Tibial nerve (tissue), 4 donors: ENCODE data around the gene KRTAP12-4. TPM values are rescaled to one million over a fixed set of nuclear protein-coding genes. Genes with fewer than 3 reads are reported as not detected.
"Not testable (repeated sequence)": the region's sequence is repeated elsewhere in the genome, so short reads cannot be mapped to it uniquely, and the experiment has no call there.

Source experiments
- DNase-seq, 2 donors: peaks; one replicate each; pipeline ENCODE4 v3.0.0-alpha.2; 2019; ENCODE audit warnings: low spot score in 2 of 2
- H3K27ac ChIP-seq, 4 donors: fragments of 200-600 bp; sonication (generic) in 3 of 4; one replicate each; pipeline ENCODE4 v1.5.1; 2017 to 2019; ENCODE audit warnings: mild to moderate bottlenecking in 1 of 4
- H3K27me3 ChIP-seq, 2 donors: fragments of 200-600 bp; sonication (generic) in 1 of 2; one replicate each; pipeline versions ENCODE4 v1.5.1 to v1.6.0; 2017 to 2019
- H3K36me3 ChIP-seq, 3 donors: fragments of 200-600 bp; sonication (generic); one replicate each; pipeline ENCODE4 v1.5.1; 2018 to 2019
- H3K4me1 ChIP-seq, 4 donors: fragments of 200-600 bp; sonication (generic) in 3 of 4; one replicate each; pipeline ENCODE4 v1.5.1; 2017 to 2019
- H3K4me3 ChIP-seq, 4 donors: fragments of 200-600 bp; sonication (generic) in 3 of 4; one replicate each; pipeline ENCODE4 v1.5.1; 2017 to 2019; ENCODE audit warnings: mild to moderate bottlenecking in 1 of 4, moderate library complexity in 1 of 4
- H3K9me3 ChIP-seq, 4 donors: fragments of 200-600 bp; sonication (generic) in 3 of 4; one replicate each; pipeline ENCODE4 v1.5.1; 2017 to 2019
- CTCF ChIP-seq, 5 experiments: fragments of 200-600 bp in 3 of 5; fragments of 450-650 bp in 2 of 5; sonication (generic) in 3 of 5; IDR thresholded peaks; one replicate each; pipeline ENCODE4 v1.5.1; 2016 to 2019; ENCODE audit warnings: antibody characterized with exemption in 5 of 5, mild to moderate bottlenecking in 3 of 5, moderate library complexity in 2 of 5
- EP300 ChIP-seq, 2 donors: sonication (generic); formaldehyde crosslinking; IDR thresholded peaks; one replicate each; pipeline ENCODE4 v1.6.1; 2017; ENCODE audit warnings: antibody characterized with exemption in 2 of 2, mild to moderate bottlenecking in 1 of 2
- POLR2A ChIP-seq, 2 donors: fragments of 450-650 bp; IDR thresholded peaks; one replicate each; pipeline ENCODE4 v1.6.1; 2017; ENCODE audit warnings: antibody characterized with exemption in 2 of 2, mild to moderate bottlenecking in 2 of 2, moderate library complexity in 2 of 2
- WGBS, 2 donors: methylation state at CpG; one replicate each; pipeline ENCODE4 v1.1.5; 2018; 5-methylcytosine and 5-hydroxymethylcytosine counted together
- small RNA-seq: library from RNA; depleted of rRNA; stranded (forward); fragments of <200 nt; gene quantifications from one replicate; pipeline ENCODE3, GENCODE V24; 2016
- total RNA-seq, 4 donors: library from RNA; depleted of rRNA; stranded (reverse); fragments of >200 nt; gene quantifications; one replicate each; pipeline ENCODE4 v1.1.0, GENCODE V29; 2016

KRTAP12-4 gene
- total RNA-seq, 4 donors from 2014 or later = not detected

DNA sequence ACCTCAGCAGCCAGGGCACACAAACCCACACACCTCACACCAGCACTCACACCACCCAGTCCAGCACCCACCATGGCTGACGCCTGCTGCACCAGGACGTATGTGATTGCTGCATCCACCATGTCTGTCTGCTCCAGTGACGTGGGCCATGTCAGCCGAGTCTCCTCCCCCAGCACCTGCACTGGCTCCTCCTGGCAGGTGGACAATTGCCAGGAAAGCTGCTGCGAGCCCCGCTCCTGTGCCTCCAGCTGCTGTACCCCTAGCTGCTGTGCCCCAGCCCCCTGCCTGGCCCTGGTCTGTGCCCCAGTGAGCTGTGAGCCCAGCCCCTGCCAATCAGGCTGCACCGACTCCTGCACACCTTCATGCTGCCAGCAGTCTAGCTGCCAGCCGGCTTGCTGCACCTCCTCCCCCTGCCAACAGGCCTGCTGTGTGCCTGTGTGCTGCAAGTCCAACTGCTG, 42.4 kb downstream of the KRTAP12-4 start, which contains the start of gene KRTAP10-8:
Gene KRTAP10-8, plus strand, starts transcription at position 51 of the 458 bp plus-strand sequence. Its CDS starts 22 bp downstream, at position 73.
- Histone ChIP-seq H3K4me3 (no peak within 1 kb of the TSS), H3K4me1 (no peaks in the 10 kb centered on the region), H3K27me3 (no peaks in the 10 kb centered on the region), H3K36me3 (no peaks in the 10 kb centered on the region), H3K27ac (no peak within 1 kb of the TSS), H3K9me3 (peaks cover 0 to 42% (median 0%) of the 10 kb centered on the region in 4 donors)
- 85 to 90% methylated on average over 7 to 8 of the region's 8 CpGs for WGBS, 2 donors
- DNase-seq = no peak
- TF ChIP-seq CTCF (IDR thresholded peaks at IDR 0.05) = no peak
- TF ChIP-seq EP300 (IDR thresholded peaks at IDR 0.05) = no peak
- no peak for TF ChIP-seq POLR2A (IDR thresholded peaks at IDR 0.05)

DNA sequence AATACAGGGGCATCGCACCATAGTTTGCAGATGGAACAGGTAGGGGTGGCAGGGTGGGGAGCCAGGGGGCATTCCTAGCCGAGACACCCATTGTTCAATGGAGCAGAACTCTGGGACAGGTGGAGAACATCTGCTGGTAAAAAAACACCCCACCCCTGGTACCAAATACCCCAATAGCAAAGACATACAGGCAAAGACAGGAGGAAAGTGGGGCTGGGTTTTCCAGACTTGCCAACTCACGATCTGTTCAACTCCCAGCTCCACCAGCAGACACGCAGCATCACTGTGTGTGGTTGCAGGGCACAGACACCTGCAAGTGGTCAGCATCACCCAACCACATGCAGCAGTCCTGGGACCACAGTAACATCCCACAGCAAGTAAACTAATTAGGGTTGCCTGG, 42.9 kb downstream of the KRTAP12-4 start:
- Histone ChIP-seq H3K27me3 (no peaks in the 10 kb centered on the region), H3K36me3 (no peaks in the 10 kb centered on the region), H3K27ac (no peak overlapping the region), H3K4me3 (no peak overlapping the region), H3K4me1 (no peaks in the 10 kb centered on the region), H3K9me3 (peaks cover 0 to 42% (median 0%) of the 10 kb centered on the region in 4 donors)
- no peak for DNase-seq
- WGBS, 2 donors = 84 to 89% methylated on average over 4 of the region's 4 CpGs
- TF ChIP-seq POLR2A (IDR thresholded peaks at IDR 0.05) = no peak
- TF ChIP-seq EP300 (IDR thresholded peaks at IDR 0.05) = no peak
- no peak for TF ChIP-seq CTCF (IDR thresholded peaks at IDR 0.05)

- not testable (repeated sequence) for H3K4me1 ChIP-seq, H3K36me3 ChIP-seq, H3K4me3 ChIP-seq, DNase-seq, H3K27me3 ChIP-seq, H3K27ac ChIP-seq
- WGBS, 2 donors = 92 to 93% methylated on average over 7 of the region's 7 CpGs
- H3K9me3 ChIP-seq = peaks cover 0 to 47% (median 0%) of the 10 kb centered on the region in 4 donors
Observed at GRCh38 chr21:44610157-44610843, 44.2 kb downstream of the KRTAP12-4 start.

- Histone ChIP-seq H3K9me3 (peaks cover 0 to 51% (median 0%) of the 10 kb centered on the region in 4 donors), H3K4me1 (no peaks in the 10 kb centered on the region), H3K27me3 (no peaks in the 10 kb centered on the region), H3K36me3 (no peaks in the 10 kb centered on the region), H3K4me3 (no peak overlapping the region), H3K27ac (no peak overlapping the region)
- DNase-seq = no peak
- TF ChIP-seq POLR2A (IDR thresholded peaks at IDR 0.05) (no peak), CTCF (IDR thresholded peaks at IDR 0.05) (no peak), EP300 (IDR thresholded peaks at IDR 0.05) (no peak)
Observed at GRCh38 chr21:44609193-44609592, 45.3 kb downstream of the KRTAP12-4 start.

DNA sequence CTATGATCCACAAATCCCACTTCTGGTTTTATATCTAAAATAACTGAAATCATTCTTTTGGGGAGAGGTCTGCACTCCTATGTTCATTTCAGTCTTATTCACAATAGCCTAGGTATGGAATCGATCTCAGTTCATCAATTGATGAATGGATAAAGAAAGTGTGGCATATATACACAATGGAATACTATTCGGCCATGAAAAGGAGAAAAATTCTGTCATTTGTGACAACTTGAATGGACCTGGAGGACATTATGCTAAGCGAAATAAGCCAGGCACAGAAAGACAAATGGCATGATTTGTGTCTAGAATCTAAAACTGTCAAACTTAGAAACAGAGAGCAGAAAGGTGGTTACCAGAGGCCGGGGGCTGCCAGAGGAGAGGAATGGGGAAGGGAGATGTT, 48.0 kb downstream of the KRTAP12-4 start:
- no peak overlapping the region for H3K4me3 ChIP-seq
- no peak for TF ChIP-seq EP300 (IDR thresholded peaks at IDR 0.05)
- no peak for TF ChIP-seq CTCF (IDR thresholded peaks at IDR 0.05)
- no peak for TF ChIP-seq POLR2A (IDR thresholded peaks at IDR 0.05)
- H3K4me1 ChIP-seq = no peaks in the 10 kb centered on the region
- WGBS, 2 donors = 73 to 86% methylated on average over 4 of the region's 4 CpGs
- no peak for DNase-seq
- H3K36me3 ChIP-seq = no peaks in the 10 kb centered on the region
- peaks cover 0 to 44% (median 0%) of the 10 kb centered on the region in 4 donors for H3K9me3 ChIP-seq
- H3K27ac ChIP-seq = no peak overlapping the region
- no peaks in the 10 kb centered on the region for H3K27me3 ChIP-seq

Small RNAs within 50 kb of the gene (small RNA-seq; reads per million reads assigned to genes)
- gene KRTAP12-6P = not detected

Other genes starting within 250 kb of the KRTAP12-4 start
- gene LRRC3, start 199.1 kb downstream of the KRTAP12-4 start, total RNA-seq = 1 to 10 TPM; 2.0 to 8.0 (median 3.8) TPM
- not detected for gene KRTAP10-1, start 114.5 kb downstream of the KRTAP12-4 start, total RNA-seq
- not detected for gene KRTAP10-2, start 103.2 kb downstream of the KRTAP12-4 start, total RNA-seq
- not detected for gene KRTAP10-3, start 95.9 kb downstream of the KRTAP12-4 start, total RNA-seq
- not detected for gene KRTAP10-4, start 80.9 kb downstream of the KRTAP12-4 start, total RNA-seq
- gene KRTAP10-5, start 74.1 kb downstream of the KRTAP12-4 start, total RNA-seq = not detected
- not detected for gene KRTAP10-6, start 62.2 kb downstream of the KRTAP12-4 start, total RNA-seq
- not detected for gene KRTAP10-7, start 54.1 kb downstream of the KRTAP12-4 start, total RNA-seq
- gene KRTAP10-8, start 42.6 kb downstream of the KRTAP12-4 start, total RNA-seq = not detected
- gene KRTAP10-9, start 27.6 kb downstream of the KRTAP12-4 start, total RNA-seq = not detected
- not detected for gene KRTAP10-10, start 17.3 kb downstream of the KRTAP12-4 start, total RNA-seq
- gene KRTAP10-11, start 8.2 kb downstream of the KRTAP12-4 start, total RNA-seq = not detected
- not detected for gene KRTAP12-3, start 3.3 kb upstream of the KRTAP12-4 start, total RNA-seq
- not detected for gene KRTAP12-2, start 12.3 kb upstream of the KRTAP12-4 start, total RNA-seq
- not detected for gene KRTAP12-1, start 27.5 kb upstream of the KRTAP12-4 start, total RNA-seq
- gene KRTAP10-12, start 42.5 kb upstream of the KRTAP12-4 start, total RNA-seq = not detected
- not detected for gene TSPEAR, start 56.9 kb upstream of the KRTAP12-4 start, total RNA-seq
- gene UBE2G2, start 147.2 kb upstream of the KRTAP12-4 start, total RNA-seq = 100 to 1,000 TPM in 2 of 4 donors, 10 to 100 TPM in 2; 89.4 to 165 (median 99.3) TPM
- 10 to 100 TPM; 59.9 to 70.8 (median 62.1) TPM for gene SUMO3, start 163.4 kb upstream of the KRTAP12-4 start, total RNA-seq
- gene PTTG1IP, start 219.0 kb upstream of the KRTAP12-4 start, total RNA-seq = 100 to 1,000 TPM; 175 to 328 (median 234) TPM